ENCODE results near the gene LY6G6F. TPM values are rescaled to one million over a fixed set of nuclear protein-coding genes. Genes with fewer than 3 reads are reported as not detected.

The LY6G6F gene
- total RNA-seq, 4 donors from 2014 or later: not detected

- peaks cover 54 to 73% (median 64%) of the 10 kb centered on the region in 4 donors for H3K4me1 ChIP-seq
- H3K27me3 ChIP-seq: no peaks in the 10 kb centered on the region
- peak within 1 kb of the TSS; percentile 68 to 84 (median 76) for H3K4me3 ChIP-seq
- peak within 1 kb of the TSS; percentile 86 to 93 (median 90) for H3K27ac ChIP-seq (replicated peaks in 1 of 4)
- DNase-seq (ENCODE audit: extremely low spot score): peak; percentile 97
- TF ChIP-seq POLR2AphosphoS5 (IDR thresholded peaks at IDR 0.05): peak; percentile 95 to 99
- no peak for TF ChIP-seq EP300 (IDR thresholded peaks at IDR 0.05)
- peak; percentile 95 for TF ChIP-seq POLR2A (IDR thresholded peaks at IDR 0.05; ENCODE audit: low read depth)
- no peaks in the 10 kb centered on the region for H3K9me3 ChIP-seq
- peaks cover 28 to 32% (median 30%) of the 10 kb centered on the region in 4 donors for H3K36me3 ChIP-seq
- intact Hi-C loops (cut with DNase I): loop anchor here (5.0 kb wide), 1 partner anchor 61 kb away; the partner anchor contains the start of gene VARS1
- WGBS: under 1% methylated on average over 21 of the region's 24 CpGs
Observed at GRCh38 chr6:31736021-31736767, 29.5 kb downstream of the LY6G6F start, which contains the start of gene CLIC1. CLIC1 (minus strand) TSS chr6:31736530; CDS start chr6:31736300, 230 bp downstream.

DNA sequence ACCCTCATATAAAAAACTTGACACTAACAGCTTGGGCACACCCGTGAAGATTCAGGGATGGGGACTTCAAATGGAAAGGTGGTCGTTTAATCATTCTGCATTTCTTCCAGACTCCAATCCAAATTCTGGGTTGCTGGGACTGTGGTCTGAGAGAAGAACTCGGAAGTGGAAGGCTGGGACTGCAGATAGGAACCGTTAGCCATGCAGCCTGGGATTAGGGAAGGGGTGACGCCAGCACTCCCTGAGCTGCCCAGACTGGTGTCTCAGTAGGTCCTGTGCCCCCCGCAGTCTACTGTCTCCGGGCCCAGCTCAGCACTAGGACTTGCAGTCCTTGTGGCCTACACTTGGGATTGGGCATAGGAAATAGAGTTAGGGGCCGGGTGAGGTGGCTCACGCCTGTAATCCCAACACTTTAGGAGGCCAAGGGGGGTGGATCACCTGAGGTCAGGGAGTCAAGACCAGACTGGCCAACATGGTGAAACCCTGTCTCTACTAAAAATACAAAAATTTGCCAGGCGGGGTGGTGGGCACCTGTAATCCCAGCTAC, 30.2 kb downstream of the LY6G6F start:
- Histone ChIP-seq H3K27ac (replicated peaks in 1 of 4) (peak overlapping the region; percentile 86 to 93 (median 90)), H3K36me3 (peaks cover 21 to 27% (median 23%) of the 10 kb centered on the region in 4 donors), H3K27me3 (no peaks in the 10 kb centered on the region), H3K9me3 (no peaks in the 10 kb centered on the region), H3K4me1 (peaks cover 51 to 71% (median 62%) of the 10 kb centered on the region in 4 donors), H3K4me3 (peak overlapping the region; percentile 68 to 84 (median 76))
- 28% methylated on average over 9 of the region's 10 CpGs for WGBS
- intact Hi-C loops (cut with DNase I): loop anchor here (5.0 kb wide), 1 partner anchor 60 kb away; the partner anchor contains the start of gene VARS1
- TF ChIP-seq EP300 (IDR thresholded peaks at IDR 0.05) (no peak), CTCF (IDR thresholded peaks at IDR 0.05) (no peak)
- no peak for DNase-seq (ENCODE audit: extremely low spot score)

GRCh38 chr6:31737315-31737990, 30.8 kb downstream of the LY6G6F start:
- TF ChIP-seq EP300 (IDR thresholded peaks at IDR 0.05): no peak
- no peak for TF ChIP-seq CTCF (IDR thresholded peaks at IDR 0.05)
- TF ChIP-seq POLR2AphosphoS5 (IDR thresholded peaks at IDR 0.05): no peak
- TF ChIP-seq POLR2A (IDR thresholded peaks at IDR 0.05; ENCODE audit: low read depth): no peak
- intact Hi-C loops (cut with DNase I): loop anchor here (5.0 kb wide), 1 partner anchor 60 kb away; the partner anchor contains the start of gene VARS1
- Histone ChIP-seq H3K27me3 (no peaks in the 10 kb centered on the region), H3K9me3 (no peaks in the 10 kb centered on the region), H3K4me3 (peak overlapping the region in 3 of 4 donors; percentile 1 to 81 (median 72)), H3K4me1 (peaks cover 48 to 67% (median 61%) of the 10 kb centered on the region in 4 donors), H3K27ac (replicated peaks in 1 of 4) (peak overlapping the region; percentile 86 to 93 (median 90)), H3K36me3 (peaks cover 15 to 27% (median 17%) of the 10 kb centered on the region in 4 donors)
- WGBS: 63% methylated on average over 7 of the region's 7 CpGs
- DNase-seq (ENCODE audit: extremely low spot score): no peak

- H3K4me3 ChIP-seq: no peak overlapping the region
- H3K4me1 ChIP-seq: peaks cover 43 to 62% (median 58%) of the 10 kb centered on the region in 4 donors
- H3K27ac ChIP-seq (replicated peaks in 1 of 4): peak overlapping the region; percentile 86 to 93 (median 90)
- TF ChIP-seq CTCF (IDR thresholded peaks at IDR 0.05) (no peak), POLR2A (IDR thresholded peaks at IDR 0.05; ENCODE audit: low read depth) (no peak), EP300 (IDR thresholded peaks at IDR 0.05) (no peak), POLR2AphosphoS5 (IDR thresholded peaks at IDR 0.05) (peak; percentile 44 to 64)
- H3K27me3 ChIP-seq: no peaks in the 10 kb centered on the region
- WGBS: 23% methylated on average over 6 of the region's 6 CpGs
- DNase-seq (ENCODE audit: extremely low spot score): no peak
- H3K9me3 ChIP-seq: no peaks in the 10 kb centered on the region
- H3K36me3 ChIP-seq: peaks cover 8 to 19% (median 9%) of the 10 kb centered on the region in 4 donors
- intact Hi-C loops (cut with DNase I): loop anchor here (5.0 kb wide), 1 partner anchor 59 kb away; the partner anchor contains the start of gene VARS1
Observed at GRCh38 chr6:31737991-31738979, 31.6 kb downstream of the LY6G6F start.

Data from esophagus muscularis mucosa (tissue), 4 donors.